KOPT-K1 (cell line): ENCODE results near the gene TLCD3B.

Source experiments
- H3K27ac ChIP-seq: fragments of 200-600 bp; sonication (generic); 2 replicates; pipeline ENCODE4 v1.5.1; 2016; ENCODE audit warnings: antibody characterized with exemption, mild to moderate bottlenecking, low read depth, low read length; ENCODE audit not compliant: poor library complexity, severe bottlenecking
- H3K36me3 ChIP-seq: fragments of 200-600 bp; sonication (generic); 2 replicates; pipeline ENCODE4 v1.5.1; 2017; ENCODE audit warnings: antibody characterized with exemption, mild to moderate bottlenecking, low read length, moderate library complexity; ENCODE audit not compliant: insufficient read depth
- H3K9me3 ChIP-seq: fragments of 200-600 bp; sonication (generic); 2 replicates; pipeline ENCODE4 v1.5.1; 2017; ENCODE audit warnings: antibody characterized with exemption, low read length, mild to moderate bottlenecking; ENCODE audit not compliant: insufficient read depth, poor library complexity, severe bottlenecking

TLCD3B gene

GRCh38 chr16:30065943-30066760 lies 35.1 kb upstream of the TLCD3B start:
- H3K36me3 ChIP-seq, result peaks cover 51% of the 10 kb centered on the region

GRCh38 chr16:30065102-30065942 lies 34.3 kb upstream of the TLCD3B start, which contains the start of gene ALDOA:
TSS of gene ALDOA (plus strand) at chr16:30065760. CDS start at chr16:30066898, 1,138 bp downstream.
- no peaks in the 10 kb centered on the region for H3K9me3 ChIP-seq
- H3K36me3 ChIP-seq, result peaks cover 42% of the 10 kb centered on the region
- H3K27ac ChIP-seq, result peak within 1 kb of the TSS; percentile 97

More at GRCh38 chr16:30065943-30066760, 35.1 kb upstream of the TLCD3B start:
- H3K27ac ChIP-seq, result peak overlapping the region; percentile 97
- no peaks in the 10 kb centered on the region for H3K9me3 ChIP-seq

- peaks cover 36% of the 10 kb centered on the region for H3K36me3 ChIP-seq
Observed at GRCh38 chr16:30064729-30065101, 33.6 kb upstream of the TLCD3B start.

GRCh38 chr16:30063893-30064728 lies 33.0 kb upstream of the TLCD3B start:
- H3K27ac ChIP-seq, result peak overlapping the region; percentile 97
- no peaks in the 10 kb centered on the region for H3K9me3 ChIP-seq
- peaks cover 30% of the 10 kb centered on the region for H3K36me3 ChIP-seq

More at GRCh38 chr16:30064729-30065101, 33.6 kb upstream of the TLCD3B start:
- Histone ChIP-seq H3K27ac (peak overlapping the region; percentile 97), H3K9me3 (no peaks in the 10 kb centered on the region)

GRCh38 chr16:30063278-30063892 lies 32.3 kb upstream of the TLCD3B start:
- H3K9me3 ChIP-seq, result no peaks in the 10 kb centered on the region
- peaks cover 23% of the 10 kb centered on the region for H3K36me3 ChIP-seq
- H3K27ac ChIP-seq, result peak overlapping the region; percentile 97

GRCh38 chr16:30060836-30061554 lies 29.9 kb upstream of the TLCD3B start:
- Histone ChIP-seq H3K9me3 (no peaks in the 10 kb centered on the region), H3K36me3 (no peaks in the 10 kb centered on the region), H3K27ac (no peak overlapping the region)

GRCh38 chr16:30060346-30060745 lies 29.3 kb upstream of the TLCD3B start:
- no peaks in the 10 kb centered on the region for H3K36me3 ChIP-seq
- H3K9me3 ChIP-seq, result no peaks in the 10 kb centered on the region
- H3K27ac ChIP-seq, result no peak overlapping the region

GRCh38 chr16:30054959-30055553 lies 24.0 kb upstream of the TLCD3B start:
- no peaks in the 10 kb centered on the region for H3K9me3 ChIP-seq

GRCh38 chr16:30054451-30054850 lies 23.4 kb upstream of the TLCD3B start:
- Histone ChIP-seq H3K9me3 (no peaks in the 10 kb centered on the region), H3K36me3 (no peaks in the 10 kb centered on the region), H3K27ac (peak overlapping the region; percentile 18)

More at GRCh38 chr16:30054959-30055553, 24.0 kb upstream of the TLCD3B start:
- Histone ChIP-seq H3K27ac (peak overlapping the region; percentile 18), H3K36me3 (no peaks in the 10 kb centered on the region)

GRCh38 chr16:30053376-30054015 lies 22.4 kb upstream of the TLCD3B start:
- Histone ChIP-seq H3K27ac (peak overlapping the region; percentile 92), H3K9me3 (no peaks in the 10 kb centered on the region)

GRCh38 chr16:30052671-30053372 lies 21.8 kb upstream of the TLCD3B start:
- Histone ChIP-seq H3K27ac (peak overlapping the region; percentile 92), H3K36me3 (no peaks in the 10 kb centered on the region), H3K9me3 (no peaks in the 10 kb centered on the region)

More at GRCh38 chr16:30053376-30054015, 22.4 kb upstream of the TLCD3B start:
- H3K36me3 ChIP-seq, result no peaks in the 10 kb centered on the region

- no peaks in the 10 kb centered on the region for H3K36me3 ChIP-seq
- H3K9me3 ChIP-seq, result no peaks in the 10 kb centered on the region
- H3K27ac ChIP-seq, result peak overlapping the region; percentile 92
Observed at GRCh38 chr16:30051518-30051917, 20.4 kb upstream of the TLCD3B start.
